GM21619 (cell line): Measurements from ENCODE around the gene RPN2.

Experiments used
- ATAC-seq: cut with Tn5 transposase; IDR thresholded peaks from one replicate; pipeline ENCODE4 v1.9.1; 2021; ENCODE audit not compliant: unreplicated experiment

RPN2 gene

GRCh38 chr20:37209193-37209592, 30.1 kb downstream of the RPN2 start:
- no peak for ATAC-seq

DNA sequence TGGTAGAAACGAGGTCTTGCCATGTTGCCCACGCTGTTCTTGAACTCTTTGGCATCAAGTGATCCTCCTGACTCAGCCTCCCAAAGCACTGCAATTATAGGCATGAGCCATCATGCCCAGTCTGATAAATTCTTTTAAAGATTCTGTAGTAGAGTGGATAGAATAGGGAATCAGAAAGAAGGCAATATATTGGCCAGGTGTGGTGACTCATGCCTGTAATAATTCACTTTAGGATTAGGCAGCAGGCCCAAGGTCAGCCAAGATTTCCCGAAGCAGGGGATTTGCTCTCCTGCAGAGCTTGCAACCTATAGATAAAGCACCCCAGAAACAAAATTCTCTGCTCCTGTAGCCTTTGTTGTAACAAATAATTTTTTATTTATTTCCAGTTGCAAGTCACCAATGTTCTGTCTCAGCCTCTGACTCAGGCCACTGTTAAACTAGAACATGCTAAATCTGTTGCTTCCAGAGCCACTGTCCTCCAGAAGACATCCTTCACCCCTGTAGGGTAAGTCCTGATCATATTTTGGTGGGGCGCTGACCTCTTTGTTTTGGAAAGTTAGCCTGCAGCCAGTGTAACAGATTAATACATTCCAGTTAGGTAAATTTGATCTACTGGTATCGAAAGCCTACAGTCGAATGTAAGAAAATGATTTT, 30.7 kb downstream of the RPN2 start:
- no peak for ATAC-seq

DNA sequence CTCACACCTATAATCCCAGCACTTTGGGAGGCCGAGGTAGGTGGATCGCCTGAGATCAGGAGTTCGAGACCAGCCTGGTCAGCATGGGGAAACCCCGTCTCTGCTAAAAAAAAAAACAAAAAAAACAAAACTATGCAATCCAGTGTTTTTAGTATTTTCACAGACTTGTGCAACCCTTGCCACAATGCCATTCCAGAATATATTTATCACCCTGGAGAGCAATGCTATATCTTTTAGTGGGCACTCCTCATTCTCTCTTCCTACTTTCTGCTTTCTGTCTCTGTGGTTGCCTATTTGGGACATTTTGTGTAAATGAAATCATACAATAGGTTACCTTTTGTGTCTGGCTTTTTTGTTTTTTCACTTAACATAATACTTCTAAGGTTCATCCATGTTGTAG, 39.3 kb downstream of the RPN2 start:
- no peak for ATAC-seq

GRCh38 chr20:37218976-37219375, 39.8 kb downstream of the RPN2 start:
- no peak for ATAC-seq

DNA sequence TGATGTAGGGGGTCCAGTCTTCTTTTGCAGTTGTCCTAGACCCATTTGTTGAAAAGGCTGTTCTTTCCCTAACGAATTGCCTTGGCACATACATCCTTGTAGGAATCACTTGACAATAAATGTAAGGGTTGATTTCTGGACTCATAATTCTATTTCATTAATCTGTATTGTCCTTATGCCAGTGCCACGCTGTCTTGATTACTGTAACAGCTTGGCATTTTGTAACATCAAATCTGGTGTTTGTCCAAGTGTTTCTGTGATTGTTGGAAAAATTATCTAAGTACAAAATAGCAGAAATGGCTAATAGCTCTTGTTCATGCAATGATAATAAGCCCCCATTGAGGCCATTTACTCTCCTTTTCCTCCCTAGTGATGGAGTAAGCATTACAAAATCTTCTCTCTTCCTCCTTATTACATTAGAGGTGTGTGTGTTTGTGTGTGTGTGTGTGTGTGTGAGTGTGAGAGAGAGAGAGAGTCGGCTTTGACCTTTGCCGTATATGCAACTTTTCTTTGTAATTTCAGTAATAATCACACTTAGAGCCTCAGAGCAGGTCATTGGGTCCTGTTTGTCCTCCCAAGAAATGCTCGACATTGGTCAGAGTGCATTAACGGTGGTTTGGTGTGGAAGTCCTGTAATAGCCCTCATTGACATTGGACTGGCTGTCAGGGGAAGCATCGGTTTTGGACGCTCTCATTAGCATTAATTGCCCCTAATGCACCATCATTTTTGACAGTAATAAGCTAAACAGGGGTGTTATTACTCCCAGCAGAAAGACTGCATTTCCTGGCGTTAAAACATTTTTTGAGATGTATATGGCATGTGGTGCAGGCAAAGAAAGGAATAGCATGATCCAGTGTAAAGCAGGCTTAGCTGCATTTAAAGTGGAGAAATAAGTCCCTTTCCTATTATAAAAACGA, 40.9 kb downstream of the RPN2 start:
- no peak for ATAC-seq

DNA sequence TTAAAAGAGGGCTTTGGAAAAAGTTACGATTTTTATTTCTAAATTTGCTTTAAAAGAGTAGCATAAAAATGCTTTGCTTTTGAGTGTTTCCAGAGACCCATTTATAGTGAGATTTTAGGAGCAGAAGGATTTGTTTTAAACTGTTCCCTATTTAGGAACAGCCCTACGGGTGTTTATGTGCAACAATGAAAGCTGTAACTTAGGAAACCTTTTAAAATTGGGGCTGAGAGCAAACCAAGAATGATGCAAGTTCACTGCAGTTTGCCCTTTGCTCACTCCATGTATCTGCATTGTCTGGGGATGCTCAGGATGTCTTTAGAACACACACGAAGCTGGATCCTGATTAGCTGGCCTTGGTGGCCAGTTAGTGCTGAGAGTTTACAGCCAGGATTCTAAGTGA, 41.6 kb downstream of the RPN2 start:
- ATAC-seq: no peak

GRCh38 chr20:37222086-37222485, 43.0 kb downstream of the RPN2 start:
- no peak for ATAC-seq

GRCh38 chr20:37223053-37223452, 43.9 kb downstream of the RPN2 start:
- ATAC-seq: no peak

DNA sequence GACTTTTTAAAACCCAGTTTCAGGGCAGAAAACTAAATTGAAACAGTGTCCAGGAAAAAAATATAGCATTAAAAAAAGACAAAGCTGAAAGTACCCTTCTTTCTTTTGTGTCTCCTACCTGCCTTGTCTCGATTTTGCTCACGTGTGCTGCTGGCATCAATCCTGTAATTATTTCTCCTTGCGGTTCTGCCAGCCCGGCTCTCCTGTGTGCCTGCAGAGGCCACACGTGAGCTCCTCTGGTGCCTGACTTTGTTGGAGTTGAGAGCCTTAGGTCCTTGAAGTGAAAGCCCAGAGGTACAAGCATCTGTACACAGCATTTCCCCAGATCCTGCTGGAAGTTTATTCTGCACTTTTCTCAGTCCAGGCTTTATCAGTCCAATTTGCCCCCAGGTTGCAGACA, 46.0 kb downstream of the RPN2 start:
- ATAC-seq: no peak

GRCh38 chr20:37226889-37227288, 47.8 kb downstream of the RPN2 start:
- no peak for ATAC-seq

- no peak for ATAC-seq
These were observed 49.0 kb downstream of the RPN2 start for GRCh38 chr20:37228082-37228481.

DNA sequence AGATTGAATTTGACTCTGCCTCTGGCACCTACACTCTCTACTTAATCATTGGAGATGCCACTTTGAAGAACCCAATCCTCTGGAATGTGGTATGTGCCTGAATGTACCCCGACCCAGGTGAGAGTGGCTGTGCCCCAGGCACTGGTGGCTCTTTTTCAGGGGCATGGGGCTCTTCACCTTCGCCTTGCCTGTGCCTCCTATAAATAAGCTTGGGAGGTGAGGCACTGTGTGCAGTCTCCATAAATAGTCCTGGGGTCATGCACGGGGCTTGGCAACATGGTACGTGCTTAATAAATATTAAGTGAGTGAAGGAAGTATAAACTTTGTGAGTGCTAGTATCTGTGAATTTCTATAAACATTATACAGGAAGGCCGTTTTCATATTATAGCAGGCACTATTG, 49.5 kb downstream of the RPN2 start:
- ATAC-seq: no peak

DNA sequence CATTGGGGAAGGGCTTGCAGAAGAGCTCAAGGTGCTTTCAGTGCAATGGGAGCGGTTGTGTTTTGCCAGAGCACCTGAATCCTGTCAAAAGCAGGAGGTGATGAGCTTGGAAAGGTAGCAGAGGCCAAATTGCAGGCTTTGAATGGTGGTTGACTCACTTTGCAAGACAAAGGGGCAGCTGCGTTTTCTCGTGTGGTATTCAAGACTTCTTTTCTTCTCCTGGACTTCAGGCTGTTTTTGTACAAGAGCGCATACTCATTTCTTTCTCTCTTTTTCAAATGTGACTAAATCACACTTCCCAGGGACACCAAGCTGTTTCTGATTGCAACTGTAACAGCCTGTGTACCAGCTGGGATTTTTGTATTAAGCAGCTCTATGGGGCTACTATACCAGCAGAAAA, 50.2 kb downstream of the RPN2 start:
- no peak for ATAC-seq

DNA sequence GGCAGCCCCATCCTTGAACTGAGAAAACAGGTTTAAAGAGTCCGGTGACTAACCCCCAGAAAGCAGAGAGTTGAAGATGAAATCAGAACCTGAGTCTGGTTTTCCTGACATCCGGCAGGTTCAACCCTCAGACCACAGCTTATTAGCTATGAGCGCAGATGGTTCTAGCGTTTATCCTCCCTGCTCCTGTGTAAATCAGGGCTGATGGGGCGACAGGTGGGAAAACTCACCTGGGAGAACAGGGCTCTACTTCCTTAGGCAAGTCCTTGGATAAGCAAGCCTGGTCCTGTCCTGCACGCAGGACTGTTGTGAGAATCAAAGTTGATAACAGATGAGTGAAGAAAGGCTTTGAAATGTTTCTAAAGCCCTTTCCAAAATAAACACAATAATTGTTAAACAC, 51.1 kb downstream of the RPN2 start:
- ATAC-seq: no peak

GRCh38 chr20:37231947-37232630, 53.0 kb downstream of the RPN2 start:
- no peak for ATAC-seq

- no peak for ATAC-seq
These were observed 54.6 kb downstream of the RPN2 start for GRCh38 chr20:37233548-37234253.

DNA sequence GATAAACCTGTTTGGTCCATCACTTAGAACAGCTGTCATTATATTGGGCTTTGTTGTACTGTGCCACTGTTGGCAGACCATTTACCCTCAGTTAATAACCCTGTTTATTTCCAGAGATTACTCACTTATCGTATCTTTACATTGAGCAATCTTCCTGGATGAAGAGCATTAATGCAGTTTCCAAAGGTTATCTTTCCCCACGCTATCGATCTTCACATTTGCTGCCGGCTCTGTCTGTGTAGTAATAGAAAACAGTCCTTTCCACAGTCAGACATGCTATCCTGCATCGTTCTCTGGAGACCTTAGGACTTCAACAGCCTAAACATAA, 55.1 kb downstream of the RPN2 start:
- ATAC-seq: no peak

DNA sequence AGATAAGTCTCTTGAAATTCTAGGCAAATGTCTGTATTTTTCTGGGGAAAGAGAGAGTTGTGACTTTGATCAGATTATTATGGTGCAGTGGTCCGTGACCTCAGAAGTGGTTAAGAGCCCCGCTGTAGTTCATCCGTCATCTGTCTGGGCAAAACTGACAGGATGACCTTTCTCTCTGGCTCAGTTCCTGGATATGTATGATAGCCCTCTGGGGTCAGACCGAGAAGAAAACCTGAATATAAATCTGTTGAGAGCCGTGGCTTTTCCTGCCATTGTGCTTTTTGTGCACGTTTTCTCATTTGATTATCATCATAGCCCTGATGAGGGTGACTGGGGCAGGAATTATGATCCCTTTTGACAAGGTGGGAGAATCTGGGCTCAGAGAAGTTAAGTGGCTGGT, 55.9 kb downstream of the RPN2 start:
- no peak for ATAC-seq

DNA sequence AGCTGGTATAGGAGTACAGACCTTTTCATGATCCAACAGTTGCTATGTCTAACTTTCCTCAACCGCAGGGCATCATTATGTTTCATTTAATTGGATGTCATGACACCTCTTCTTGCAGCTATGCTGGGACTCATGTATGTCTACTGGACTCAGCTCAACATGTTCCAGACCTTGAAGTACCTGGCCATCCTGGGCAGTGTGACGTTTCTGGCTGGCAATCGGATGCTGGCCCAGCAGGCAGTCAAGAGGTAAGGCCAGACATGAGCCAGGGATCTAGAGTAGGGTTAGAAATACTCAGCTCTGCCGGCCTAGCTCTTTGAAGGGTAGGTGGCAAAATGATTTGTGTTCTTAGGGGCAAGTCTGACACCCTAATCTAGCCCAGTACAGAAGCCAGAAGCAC, 57.3 kb downstream of the RPN2 start:
- no peak for ATAC-seq

- ATAC-seq: no peak
These were observed 58.5 kb downstream of the RPN2 start for GRCh38 chr20:37237656-37238055.

DNA sequence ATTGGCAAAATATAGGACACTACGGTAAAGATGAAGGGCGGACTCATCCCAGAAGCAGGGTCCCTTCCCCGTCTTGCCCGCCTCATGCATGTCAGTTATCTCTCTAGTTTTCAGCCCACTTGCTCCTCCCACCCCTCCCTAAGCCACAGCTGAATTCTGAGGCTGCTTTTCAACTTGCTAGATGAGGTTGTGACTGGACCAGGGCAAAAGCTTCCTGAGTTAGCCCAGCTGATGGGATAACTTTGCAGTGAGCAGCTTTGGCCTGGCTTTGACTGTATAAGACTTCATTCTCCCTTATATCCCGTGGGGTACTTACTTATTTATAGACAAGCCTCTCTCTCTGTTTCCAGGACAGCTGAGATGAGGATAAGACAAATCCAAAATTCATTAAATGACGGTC, 59.3 kb downstream of the RPN2 start:
- ATAC-seq: no peak
